NCI-H2196 treated with DMSO at 0.1 percent for 48 hours (cell line): ENCODE results near the gene NAA25.

Source experiments
- DNase-seq: peaks from one replicate; lab custom pipeline; 2025; ENCODE audit not compliant: unreplicated experiment; lab: John Stamatoyannopoulos, UW

The NAA25 gene

GRCh38 chr12:112108202-112109079 is at the start of gene NAA25:
TSS of gene NAA25 (minus strand) at chr12:112108783. CDS start at chr12:112108773, 10 bp downstream.
- DNase-seq: peak; percentile 46

- DNase-seq: no peak
Measured at GRCh38 chr12:112153893-112154219, 45.3 kb upstream of the NAA25 start.

GRCh38 chr12:112153181-112153892 is 44.8 kb upstream of the NAA25 start:
- no peak for DNase-seq

- no peak for DNase-seq
Measured at GRCh38 chr12:112151766-112152541, 43.4 kb upstream of the NAA25 start.

- no peak for DNase-seq
Measured at GRCh38 chr12:112149596-112149995, 41.0 kb upstream of the NAA25 start.

GRCh38 chr12:112148031-112148513 is 39.5 kb upstream of the NAA25 start:
- DNase-seq: no peak

- DNase-seq: no peak
Measured at GRCh38 chr12:112146123-112146522, 37.5 kb upstream of the NAA25 start.

GRCh38 chr12:112140728-112141127 is 32.1 kb upstream of the NAA25 start:
- DNase-seq: no peak

- no peak for DNase-seq
Measured at GRCh38 chr12:112134731-112135130, 26.1 kb upstream of the NAA25 start.

GRCh38 chr12:112133418-112133817 is 24.8 kb upstream of the NAA25 start:
- DNase-seq: no peak

- DNase-seq: no peak
Measured at GRCh38 chr12:112131686-112132085, 23.1 kb upstream of the NAA25 start.

GRCh38 chr12:112130441-112130998 is 21.9 kb upstream of the NAA25 start:
- DNase-seq: no peak

GRCh38 chr12:112126911-112127310 is 18.3 kb upstream of the NAA25 start:
- DNase-seq: no peak

- no peak for DNase-seq
Measured at GRCh38 chr12:112126000-112126438, 17.4 kb upstream of the NAA25 start.

- DNase-seq: peak; percentile 93
Measured at GRCh38 chr12:112125250-112125999, 16.8 kb upstream of the NAA25 start, which contains the start of gene TRAFD1. TSS of gene TRAFD1 (plus strand) at chr12:112125560. CDS start at chr12:112130523, 4,963 bp downstream.

- DNase-seq: no peak
Measured at GRCh38 chr12:112124918-112125249, 16.3 kb upstream of the NAA25 start.

- DNase-seq: no peak
Measured at GRCh38 chr12:112122823-112123690, 14.5 kb upstream of the NAA25 start.

GRCh38 chr12:112121780-112122565 is 13.4 kb upstream of the NAA25 start:
- DNase-seq: peak; percentile 40

- no peak for DNase-seq
Measured at GRCh38 chr12:112117685-112118084, 9.1 kb upstream of the NAA25 start.
